ENCODE data around the gene ANGPTL2.

ANGPTL2 gene

GRCh38 chr9:127085186-127085585, 37.2 kb downstream of the ANGPTL2 start:
- no peak overlapping the region for H3K4me3 ChIP-seq (ENCODE audit: low read depth, low read length)
- TF ChIP-seq POLR2A (IDR thresholded peaks at IDR 0.05; ENCODE audit: extremely low read depth, insufficient read length) (no peak), MAX (IDR thresholded peaks at IDR 0.05; ENCODE audit: low read depth, low read length) (no peak), CTCF (IDR thresholded peaks at IDR 0.05; ENCODE audit: low read depth, low read length) (no peak), MYC (IDR thresholded peaks at IDR 0.05; ENCODE audit: low read depth, low read length) (no peak)
- no peak for DNase-seq (ENCODE audit: low read depth)

- TF ChIP-seq CTCF (IDR thresholded peaks at IDR 0.05; ENCODE audit: low read depth, low read length) = no peak
- no peak for TF ChIP-seq MAX (IDR thresholded peaks at IDR 0.05; ENCODE audit: low read depth, low read length)
- TF ChIP-seq MYC (IDR thresholded peaks at IDR 0.05; ENCODE audit: low read depth, low read length) = no peak
- TF ChIP-seq POLR2A (IDR thresholded peaks at IDR 0.05; ENCODE audit: extremely low read depth, insufficient read length) = no peak
- DNase-seq (ENCODE audit: low read depth) = no peak
- H3K4me3 ChIP-seq (ENCODE audit: low read depth, low read length) = no peak overlapping the region
Observed at GRCh38 chr9:127084076-127085039, 38.1 kb downstream of the ANGPTL2 start.

GRCh38 chr9:127083138-127083980, 39.1 kb downstream of the ANGPTL2 start:
- no peak for DNase-seq (ENCODE audit: low read depth)
- no peak for TF ChIP-seq MYC (IDR thresholded peaks at IDR 0.05; ENCODE audit: low read depth, low read length)
- no peak for TF ChIP-seq MAX (IDR thresholded peaks at IDR 0.05; ENCODE audit: low read depth, low read length)
- TF ChIP-seq CTCF (IDR thresholded peaks at IDR 0.05; ENCODE audit: low read depth, low read length) = no peak
- no peak for TF ChIP-seq POLR2A (IDR thresholded peaks at IDR 0.05; ENCODE audit: extremely low read depth, insufficient read length)
- no peak overlapping the region for H3K4me3 ChIP-seq (ENCODE audit: low read depth, low read length)

GRCh38 chr9:127081250-127082185, 40.9 kb downstream of the ANGPTL2 start:
- no peak overlapping the region for H3K4me3 ChIP-seq (ENCODE audit: low read depth, low read length)
- no peak for DNase-seq (ENCODE audit: low read depth)
- TF ChIP-seq MYC (IDR thresholded peaks at IDR 0.05; ENCODE audit: low read depth, low read length) (no peak), POLR2A (IDR thresholded peaks at IDR 0.05; ENCODE audit: extremely low read depth, insufficient read length) (no peak), CTCF (IDR thresholded peaks at IDR 0.05; ENCODE audit: low read depth, low read length) (no peak), MAX (IDR thresholded peaks at IDR 0.05; ENCODE audit: low read depth, low read length) (no peak)

Measured in NB4 (cell line).